GM21576 (cell line): ENCODE measurements around the gene TRPC3.

Experiments used
- ATAC-seq: cut with Tn5 transposase; IDR thresholded peaks from one replicate; pipeline ENCODE4 v1.9.1; 2021; ENCODE audit warnings: mild to moderate bottlenecking, moderate library complexity; ENCODE audit not compliant: unreplicated experiment

Gene TRPC3

GRCh38 chr4:121951521-121952110 is at the start of gene TRPC3:
TSS of gene TRPC3 (minus strand) at chr4:121952060. CDS start at chr4:121951680, 380 bp downstream.
- peak; percentile 29 for ATAC-seq

DNA sequence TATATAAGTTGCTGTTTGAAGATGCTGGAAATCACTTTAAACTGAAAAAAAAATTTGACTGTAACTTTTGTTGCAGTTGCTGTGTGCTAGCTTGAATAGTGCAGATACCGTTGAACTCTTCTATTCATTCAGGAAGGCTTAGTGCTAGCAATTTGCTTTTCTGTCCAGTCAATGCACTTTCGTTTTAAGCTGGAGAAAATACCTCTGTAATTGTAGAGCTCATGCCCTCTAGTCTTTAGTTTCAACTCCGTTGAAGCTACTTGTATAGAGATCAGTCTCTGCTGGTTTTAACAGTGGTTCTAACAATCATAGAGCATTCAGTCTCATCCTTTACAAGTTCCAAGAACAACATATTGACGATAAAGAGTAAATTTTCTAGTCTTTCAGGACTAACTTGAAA is 49.0 kb upstream of the TRPC3 start:
- ATAC-seq: no peak

DNA sequence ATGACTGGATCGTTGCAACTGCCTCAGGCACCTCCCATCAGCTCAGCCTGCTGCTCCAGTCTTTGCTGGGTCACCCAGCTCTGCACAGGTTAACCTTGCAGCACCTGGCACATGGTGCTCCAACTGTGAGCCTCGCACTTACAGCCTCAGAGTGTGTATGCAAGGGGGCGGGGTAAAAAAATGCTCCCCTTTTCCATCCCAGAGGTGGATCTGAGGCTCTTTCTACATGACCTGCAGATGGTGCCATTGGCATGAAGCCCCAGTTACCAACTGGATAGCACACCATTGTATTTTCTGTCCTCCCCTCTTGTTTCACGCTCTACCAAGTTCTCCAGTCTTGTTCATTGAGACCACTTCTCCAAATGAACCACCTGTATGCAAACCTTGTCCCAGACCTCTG is 46.2 kb upstream of the TRPC3 start:
- ATAC-seq: no peak

DNA sequence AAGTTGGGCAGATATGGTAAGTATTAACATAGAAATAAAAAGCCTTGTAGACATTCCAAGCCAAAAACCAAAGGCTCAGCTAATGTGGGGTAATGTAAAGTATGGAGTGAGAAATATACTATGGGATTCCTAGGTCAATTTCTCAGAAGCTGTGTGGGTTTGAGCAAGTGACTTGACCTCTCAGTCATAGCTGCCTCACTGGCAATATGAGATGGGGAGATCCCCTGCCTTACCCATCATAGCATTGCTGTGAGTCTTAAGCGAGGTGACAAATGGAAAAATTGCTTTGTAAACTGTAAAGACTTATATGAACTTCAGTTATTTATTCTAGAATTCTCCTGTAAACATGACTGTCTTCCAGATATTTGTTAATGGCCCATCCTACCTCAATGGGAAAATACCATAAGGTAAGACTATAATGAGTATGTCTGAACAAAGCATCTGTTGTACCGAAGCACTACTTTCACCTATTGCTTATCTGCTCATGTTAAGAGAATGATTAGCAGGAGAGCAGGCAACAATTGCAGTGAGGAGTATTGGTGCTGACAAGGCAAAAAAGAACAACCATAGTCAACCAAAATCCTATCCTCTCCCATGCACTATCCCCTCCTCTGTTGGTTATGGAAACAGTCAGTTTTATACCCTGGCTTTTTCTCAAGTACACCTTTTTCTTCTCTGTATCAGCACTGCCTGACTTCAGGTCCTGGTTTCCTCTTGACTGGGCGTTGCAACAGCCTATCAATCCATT is 44.1 kb upstream of the TRPC3 start:
- no peak for ATAC-seq

DNA sequence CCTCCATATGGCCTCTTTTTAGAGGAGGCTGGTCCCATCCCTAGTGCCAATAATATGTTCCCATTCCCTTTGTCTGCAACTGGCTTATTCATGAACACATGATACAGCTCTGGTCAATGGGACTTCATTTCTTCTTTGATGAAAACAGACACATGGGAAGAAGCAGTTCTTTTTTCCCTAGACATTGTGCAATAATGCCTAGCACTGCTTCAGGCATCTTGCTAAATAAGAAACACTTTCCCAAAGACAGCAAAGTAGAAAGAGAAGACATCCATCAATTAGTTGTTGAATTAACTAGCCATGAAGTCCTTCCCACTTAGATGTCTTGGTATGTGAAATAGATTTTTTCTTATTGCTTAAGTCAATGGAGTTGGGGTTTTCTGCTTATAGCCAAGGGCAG is 40.1 kb upstream of the TRPC3 start:
- no peak for ATAC-seq

DNA sequence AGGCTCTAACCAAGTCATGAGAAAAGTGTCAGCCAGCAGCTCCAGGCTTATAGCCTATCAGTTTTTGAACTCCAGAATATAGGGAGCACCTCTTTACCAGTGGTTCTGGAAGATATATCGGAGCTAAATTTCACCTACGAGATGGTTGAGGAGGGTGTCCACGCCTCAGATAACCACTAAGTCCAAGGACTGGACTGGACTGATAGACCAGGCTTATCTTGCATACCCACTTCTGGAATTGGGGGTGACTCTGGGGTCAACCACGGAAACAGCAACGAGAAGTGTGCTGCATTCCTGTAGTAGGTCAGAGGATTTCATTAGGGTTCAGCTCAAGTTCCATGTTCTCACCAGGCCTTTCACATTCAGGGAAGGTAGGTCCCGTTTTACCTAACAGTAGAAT is 38.6 kb upstream of the TRPC3 start:
- ATAC-seq: no peak

- ATAC-seq: no peak
Measured at GRCh38 chr4:121989715-121990114, 37.9 kb upstream of the TRPC3 start.

DNA sequence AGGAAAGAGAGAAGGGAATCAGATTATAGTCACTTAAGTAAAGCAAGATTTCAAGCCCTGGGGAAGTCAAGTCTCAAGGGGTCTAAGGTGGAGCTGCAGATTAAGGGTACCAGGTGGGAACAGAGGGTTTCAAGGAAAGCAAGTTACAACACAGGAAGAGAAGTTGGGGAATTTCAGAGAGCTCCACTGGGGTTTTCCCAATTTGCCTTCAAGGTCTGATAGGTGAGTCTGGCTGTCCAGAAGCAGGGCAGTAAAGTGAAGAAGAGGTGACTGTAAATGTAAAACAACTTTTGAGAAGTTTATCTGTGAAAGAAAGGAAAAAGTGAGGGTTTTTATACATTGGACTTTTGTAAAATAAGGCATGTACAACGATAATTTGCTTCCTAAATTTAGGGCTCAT is 37.1 kb upstream of the TRPC3 start:
- no peak for ATAC-seq

- no peak for ATAC-seq
Measured at GRCh38 chr4:121980643-121981042, 28.8 kb upstream of the TRPC3 start.

DNA sequence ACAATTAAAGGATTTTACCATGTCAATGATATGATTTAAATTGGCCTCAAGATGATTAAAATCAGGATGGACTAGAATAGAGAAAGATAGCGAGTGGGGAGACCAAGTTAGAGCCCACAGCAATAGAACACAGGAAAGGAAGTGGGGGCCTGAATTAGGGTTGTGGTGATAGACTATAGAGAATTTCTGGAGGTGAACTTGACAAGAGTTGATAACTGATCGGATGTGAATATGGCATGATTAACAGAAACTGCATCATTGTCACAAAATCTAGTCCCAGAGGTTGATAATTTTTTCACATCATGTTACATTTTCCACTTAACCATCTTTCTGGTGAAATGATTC is 26.3 kb upstream of the TRPC3 start:
- ATAC-seq: peak; percentile 56

DNA sequence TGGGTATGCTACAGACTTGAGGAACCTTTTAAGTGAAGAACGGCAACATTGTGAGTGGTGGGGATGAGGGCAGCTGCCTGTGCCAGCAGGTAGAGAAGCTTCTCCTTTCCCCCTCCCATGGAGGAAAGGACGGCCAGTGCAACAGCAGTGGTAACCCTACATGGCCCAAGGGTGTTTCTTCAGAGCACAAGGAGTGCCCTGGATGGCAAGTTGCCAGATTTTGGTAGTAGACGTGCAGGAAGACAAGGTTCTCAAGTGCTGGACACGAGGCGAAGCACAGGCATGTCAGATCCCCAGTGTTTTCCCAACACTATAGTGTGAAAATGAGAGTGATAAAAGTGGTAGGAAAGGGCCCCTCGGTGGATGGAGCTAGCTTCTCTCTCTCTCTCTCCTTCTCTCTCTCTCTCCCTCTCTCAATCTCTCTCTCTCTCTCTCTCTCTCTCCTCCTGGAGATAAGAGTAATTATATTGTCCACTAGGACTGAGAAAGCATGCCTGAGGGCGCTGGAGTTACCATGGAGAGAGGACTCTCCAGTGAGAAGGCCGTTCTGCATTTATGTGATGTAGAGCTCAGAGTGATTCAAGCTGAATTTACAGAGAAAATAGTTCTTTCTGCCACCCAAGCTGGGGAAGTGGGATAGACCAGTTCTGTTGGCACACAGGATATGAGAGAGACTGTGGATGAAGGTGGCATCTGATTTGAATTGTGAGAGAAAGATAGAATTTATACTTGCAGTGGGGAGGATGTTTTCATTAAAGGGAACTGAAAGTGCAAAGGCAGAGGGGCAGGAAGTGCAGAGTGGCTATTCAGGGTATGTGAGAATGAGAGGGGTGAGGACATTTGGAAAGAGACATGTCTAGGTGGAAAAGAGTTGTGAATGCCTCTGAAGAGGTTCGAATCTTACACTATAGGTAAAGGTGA is 25.7 kb upstream of the TRPC3 start:
- ATAC-seq: peak; percentile 98

- no peak for ATAC-seq
Measured at GRCh38 chr4:121975784-121976183, 23.9 kb upstream of the TRPC3 start.

GRCh38 chr4:121973816-121974215 is 22.0 kb upstream of the TRPC3 start:
- ATAC-seq: no peak

DNA sequence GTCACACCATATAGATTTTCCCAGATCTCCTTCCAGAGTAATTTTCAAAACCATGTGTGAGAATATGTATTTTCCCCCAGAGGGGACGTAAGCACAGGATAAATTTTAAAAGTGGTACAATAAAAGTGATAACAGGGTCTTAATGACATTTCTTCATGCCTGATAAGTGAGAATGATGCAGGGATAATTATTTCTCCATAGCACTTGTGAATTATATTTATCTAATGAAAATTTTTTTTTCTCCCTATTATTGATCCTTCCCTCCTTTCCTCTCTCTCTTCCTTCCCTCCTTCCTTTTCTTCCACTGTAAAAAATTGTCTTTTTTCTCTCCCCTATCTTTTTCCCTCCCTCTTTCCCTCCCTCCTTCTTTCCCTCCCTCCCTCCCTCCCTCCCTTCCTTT is 17.0 kb upstream of the TRPC3 start:
- ATAC-seq: no peak

GRCh38 chr4:121964958-121965357 is 13.1 kb upstream of the TRPC3 start:
- no peak for ATAC-seq

DNA sequence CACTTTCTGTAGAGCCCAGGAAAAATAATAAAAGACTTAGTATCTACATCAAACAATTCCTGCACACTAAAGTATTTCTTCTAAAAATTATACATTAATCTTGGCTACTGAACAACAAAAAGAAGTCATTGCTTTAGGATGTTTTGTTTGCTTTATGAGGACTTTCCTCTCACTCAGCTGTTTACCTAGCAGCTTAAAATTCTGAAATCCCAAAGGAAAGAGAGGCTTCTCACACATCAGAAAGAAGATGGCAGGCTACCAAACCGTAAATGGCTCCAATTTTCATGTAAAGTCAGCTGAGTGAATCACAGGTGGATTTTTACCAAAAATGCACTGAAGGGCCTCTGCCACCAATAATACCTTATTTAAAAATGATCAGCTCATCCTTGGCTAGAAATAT is 9.0 kb upstream of the TRPC3 start:
- ATAC-seq: no peak

GRCh38 chr4:121958777-121959176 is 6.9 kb upstream of the TRPC3 start:
- ATAC-seq: no peak

DNA sequence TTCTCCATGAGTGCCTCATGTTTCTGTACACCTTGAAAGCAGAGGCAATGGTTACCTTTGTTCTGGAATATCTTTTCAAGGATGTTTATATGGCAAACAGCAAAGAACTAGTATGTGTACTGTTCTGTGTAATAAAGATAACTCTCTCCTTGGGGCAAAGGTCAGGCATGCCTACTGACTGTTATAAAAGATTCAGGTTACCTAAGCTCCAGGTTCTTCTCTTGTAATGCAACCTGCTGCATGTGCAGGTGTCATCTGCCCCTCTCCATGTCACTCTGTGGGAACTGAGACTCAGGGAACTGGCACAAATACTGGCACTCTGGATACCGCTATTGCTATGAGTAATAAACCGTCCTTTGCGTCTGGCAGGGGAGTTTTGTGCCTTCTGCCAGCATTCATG is 5.4 kb upstream of the TRPC3 start:
- ATAC-seq: no peak

DNA sequence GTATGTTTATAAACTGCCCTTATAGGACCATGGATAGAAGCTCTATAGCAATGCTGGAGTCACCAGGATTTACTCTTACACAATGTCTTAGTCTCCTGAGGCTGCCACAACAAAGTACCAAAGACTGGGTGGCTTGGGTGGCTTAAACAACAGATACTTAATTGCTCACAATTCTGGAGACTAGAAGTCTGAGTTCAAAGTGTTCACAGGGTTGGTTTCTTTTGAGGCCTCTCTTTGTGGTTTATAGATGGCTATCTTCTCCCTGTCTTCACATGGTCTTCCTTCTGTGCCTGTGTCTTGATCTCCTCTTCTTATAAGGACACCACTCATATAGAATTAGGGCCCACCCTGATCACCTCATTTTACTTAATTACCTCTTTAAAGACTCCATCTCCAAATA is 2.0 kb upstream of the TRPC3 start:
- ATAC-seq: no peak

DNA sequence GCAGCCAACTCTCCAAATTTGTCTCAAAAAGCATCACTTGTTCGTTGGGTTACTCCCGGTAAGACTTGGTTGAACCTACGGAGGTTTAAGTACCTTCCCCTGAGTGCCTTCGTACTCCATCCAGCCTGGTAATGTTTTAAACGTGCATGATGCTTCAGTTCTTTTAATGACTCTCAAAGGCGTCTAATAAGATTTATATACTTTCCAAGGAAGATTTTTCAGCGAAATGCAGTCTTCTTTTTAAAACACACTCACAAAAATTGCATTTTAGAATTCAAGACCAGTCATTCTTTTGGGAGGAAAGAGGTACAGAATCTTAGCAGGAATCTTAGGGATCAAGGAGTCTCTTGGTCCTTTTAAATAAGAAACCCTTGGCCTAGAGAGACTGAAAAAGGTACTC is 430 bp upstream of the TRPC3 start:
- no peak for ATAC-seq

DNA sequence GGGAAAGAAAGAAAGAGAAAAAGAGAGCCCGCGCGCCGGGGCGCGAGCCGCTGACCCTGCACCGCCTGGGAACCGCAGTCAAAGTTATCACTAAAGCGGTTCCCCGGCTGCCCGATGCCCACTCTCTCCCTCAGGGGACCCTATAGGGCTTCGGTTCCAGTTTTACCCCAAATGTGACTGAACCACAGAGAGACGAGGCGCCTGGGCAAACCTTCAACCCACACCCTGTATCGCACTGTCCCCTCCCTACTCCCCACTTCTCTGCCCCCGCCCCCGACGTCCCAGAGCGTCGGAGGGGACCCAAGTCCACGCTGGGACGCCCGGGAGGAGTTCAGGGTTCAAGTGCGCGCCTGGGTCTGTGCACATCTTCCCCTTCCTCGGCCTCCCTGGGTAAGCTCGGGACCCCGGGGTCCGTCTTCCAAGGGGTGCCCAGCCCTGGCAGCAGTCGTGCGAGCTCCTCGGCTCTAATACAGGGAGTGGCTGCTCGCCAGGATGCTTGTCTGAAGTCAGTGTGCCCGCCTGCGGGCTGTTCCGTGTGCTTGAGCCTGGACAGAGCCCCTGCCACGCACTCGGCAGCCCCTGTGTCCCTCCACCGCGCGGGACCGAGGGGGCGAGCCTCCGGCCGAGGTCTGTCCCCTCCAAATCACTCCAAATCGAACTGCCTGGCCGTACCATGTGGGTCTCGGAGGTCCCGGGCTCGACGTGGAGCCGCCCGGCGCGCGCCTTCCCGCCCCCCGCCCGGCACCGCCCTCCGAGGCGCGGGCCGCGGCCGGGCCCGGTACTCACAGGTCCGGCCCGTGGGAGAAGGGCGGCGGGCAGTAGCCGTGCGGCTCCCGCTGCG is 960 bp downstream of the TRPC3 start:
- peak; percentile 29 for ATAC-seq
